Embryonic facial prominence (tissue), 1 donor: ENCODE measurements around the gene FRMPD3.

ENCODE experiments used
- DNase-seq: peaks from one replicate; pipeline ENCODE4 v3.0.0-alpha.2; 2016; ENCODE audit errors: extremely low spot score

FRMPD3 gene

DNA sequence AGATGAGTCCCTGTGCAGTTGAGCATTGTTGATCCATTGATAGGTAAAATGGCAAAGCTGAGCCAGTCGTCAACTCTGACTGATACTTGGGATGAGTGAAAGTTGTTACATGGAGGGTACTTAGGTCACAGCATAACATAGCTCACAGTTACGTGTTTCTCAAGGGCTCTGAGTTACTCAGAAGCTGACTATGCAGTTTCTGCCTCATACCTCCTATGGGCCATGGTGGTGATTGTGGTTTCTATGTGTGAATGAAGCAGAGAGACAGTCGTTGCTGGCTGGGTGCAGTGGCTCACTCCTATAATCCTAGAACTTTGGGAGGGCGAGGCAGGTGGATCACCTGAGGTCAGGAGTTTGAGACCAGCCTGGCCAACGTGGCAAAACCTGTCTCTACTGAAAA lies 30.8 kb downstream of the FRMPD3 start:
- DNase-seq, result no peak

DNA sequence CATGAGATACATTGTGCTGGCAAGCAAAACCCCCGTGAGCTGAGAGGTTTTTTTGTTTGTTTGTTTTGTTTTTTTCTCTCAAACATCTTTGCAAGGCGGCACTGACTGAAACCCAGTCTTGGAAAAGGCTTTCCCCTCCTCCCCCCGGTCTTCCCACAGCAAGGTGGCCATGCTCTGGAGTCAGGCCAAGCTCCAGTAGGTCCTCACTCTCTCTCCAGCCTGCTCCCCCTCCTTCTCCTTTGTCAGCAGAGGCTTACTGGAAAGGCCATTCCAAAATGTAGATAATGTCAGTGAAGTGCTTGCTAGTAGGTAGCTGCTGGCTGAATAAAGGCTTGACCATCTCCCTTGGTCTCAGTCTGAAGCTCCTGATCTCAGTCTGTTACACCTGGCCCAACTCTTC lies 32.6 kb downstream of the FRMPD3 start:
- no peak for DNase-seq

DNA sequence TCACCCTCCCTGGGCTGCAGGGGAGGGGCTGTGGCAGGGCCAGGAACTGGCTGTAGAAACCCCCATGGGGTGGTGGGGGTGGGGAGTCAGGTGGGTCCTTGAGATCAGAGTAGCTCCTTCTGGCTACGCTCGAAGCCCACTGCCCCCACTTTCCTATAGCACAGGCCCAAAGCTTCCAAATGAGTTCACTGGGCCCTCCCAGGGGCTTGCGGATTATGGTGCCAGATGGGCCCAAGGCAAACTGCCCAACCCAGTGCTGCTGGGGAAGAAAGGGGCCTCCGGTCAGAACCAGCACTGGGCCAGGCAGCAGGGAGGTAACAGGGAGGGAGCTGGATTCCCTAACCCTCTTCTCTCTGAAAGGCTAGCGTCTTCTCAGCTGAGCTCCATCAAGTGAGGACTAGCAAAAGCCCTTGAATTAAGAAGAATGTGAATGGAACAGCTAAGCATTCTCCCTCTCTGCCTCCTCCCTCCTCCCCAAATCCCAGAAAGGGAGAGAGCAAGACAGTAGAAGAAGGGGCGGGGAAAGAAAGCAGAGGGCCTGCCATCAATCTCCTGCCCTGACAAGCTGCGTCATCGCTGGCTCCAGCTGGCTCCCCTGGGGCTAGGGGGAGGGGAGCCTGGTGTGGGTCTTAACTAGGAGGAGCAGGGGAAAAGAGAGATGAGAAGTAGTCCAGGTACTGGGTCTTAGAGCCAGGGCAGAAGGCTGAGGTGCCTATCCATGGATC lies 34.7 kb downstream of the FRMPD3 start:
- peak; percentile 33 for DNase-seq

DNA sequence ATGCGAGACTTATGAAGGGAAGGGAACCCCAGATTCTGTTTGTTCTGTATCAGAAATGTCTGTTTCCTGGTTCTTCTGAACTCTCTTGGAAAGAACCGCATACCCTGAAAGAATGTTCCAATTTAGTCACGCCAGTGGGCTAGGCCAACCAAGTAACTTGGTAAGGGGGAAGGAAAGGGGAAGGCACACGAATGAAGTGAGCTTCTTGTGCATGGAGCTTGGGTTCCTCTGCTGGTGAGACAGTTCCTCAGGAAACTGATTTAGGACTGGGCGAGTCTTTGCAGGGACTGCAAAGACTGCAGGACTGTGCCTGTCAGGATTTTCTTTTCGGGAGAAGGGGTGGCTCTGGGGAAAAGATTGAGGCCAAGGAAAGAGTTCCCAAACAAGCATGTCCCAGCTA lies 35.6 kb downstream of the FRMPD3 start:
- peak; percentile 32 for DNase-seq

DNA sequence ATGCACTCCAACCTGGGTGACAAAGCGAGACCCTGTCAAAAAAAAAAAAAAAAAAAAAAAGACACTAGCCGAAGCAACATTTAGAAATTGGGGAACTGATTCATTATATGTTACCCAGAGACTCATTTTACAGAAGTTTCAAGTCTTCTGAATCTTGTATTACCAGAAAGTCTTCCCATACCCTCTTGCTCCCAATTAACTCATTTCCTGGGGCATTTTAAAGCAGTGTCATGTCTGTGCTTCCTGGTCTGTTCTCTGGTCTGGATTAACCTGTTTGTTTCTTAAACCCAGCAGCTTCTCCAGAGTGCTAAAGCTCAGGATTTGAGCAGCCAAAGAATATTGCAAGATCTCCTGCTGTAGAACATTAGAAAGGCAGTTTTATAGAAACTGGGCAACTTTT lies 43.7 kb downstream of the FRMPD3 start:
- DNase-seq, result no peak

DNA sequence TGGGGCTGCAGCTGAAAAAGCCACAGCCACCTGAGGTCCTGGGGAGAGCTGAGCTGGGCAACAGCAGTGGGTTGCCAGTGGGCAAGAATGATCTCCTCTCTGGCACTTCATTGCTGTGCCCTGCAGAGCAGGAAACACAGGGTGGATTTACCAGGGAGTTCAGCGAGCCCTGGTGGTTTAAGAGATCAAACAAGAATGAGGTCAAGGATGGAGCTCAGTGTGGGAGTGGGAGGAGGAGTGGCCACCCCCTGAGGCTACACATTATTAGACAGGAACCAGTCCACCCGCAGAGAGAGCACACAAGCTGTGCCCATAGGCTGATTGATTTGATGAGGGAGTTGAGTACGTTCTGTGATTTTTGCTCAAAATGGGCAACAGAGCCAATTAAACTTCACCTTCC lies 47.3 kb downstream of the FRMPD3 start:
- DNase-seq, result no peak
